ENCODE results near the gene CREB3L4. TPM values are rescaled to one million over a fixed set of nuclear protein-coding genes. Genes with fewer than 3 reads are reported as not detected.

CREB3L4 gene
- total RNA-seq, 2 experiments from 2014 or later, result 2.9 to 3.9 TPM

- Histone ChIP-seq H3K27ac (ENCODE audit: low read depth in 1 of 2, low read length in 2 of 2) (peak within 1 kb of the TSS; percentile 85 to 93), H3K4me1 (ENCODE audit: insufficient read depth, low read length) (peaks cover 64% of the 10 kb centered on the region), H3K9me3 (ENCODE audit: control insufficient read depth in 1 of 2, insufficient read depth in 1 of 2, low read length in 2 of 2) (no peaks in the 10 kb centered on the region), H3K36me3 (ENCODE audit: insufficient read depth, low read length) (no peaks in the 10 kb centered on the region), H3K27me3 (ENCODE audit: control insufficient read depth in 1 of 2, insufficient read depth in 2 of 2, low read length in 2 of 2) (no peaks in the 10 kb centered on the region), H3K4me3 (ENCODE audit: low read length) (peak within 1 kb of the TSS; percentile 89)
- Mint-ChIP-seq H3K27ac (peak within 1 kb of the TSS; percentile 92), H3K36me3 (ENCODE audit: low read depth) (peaks cover 31% of the 10 kb centered on the region), H3K4me3 (peak within 1 kb of the TSS; percentile 94), H3K4me1 (ENCODE audit: low read depth) (peaks cover 67% of the 10 kb centered on the region), H3K9me3 (no peaks in the 10 kb centered on the region), H3K27me3 (no peaks in the 10 kb centered on the region)
- intact Hi-C loops (cut with DNase I, micrococcal nuclease), result loop anchor here in 1 of 2 experiments (1.0 kb wide), 1 partner anchor 27 kb away; the partner anchor contains the start of gene RPS27
- TF ChIP-seq CTCF (IDR thresholded peaks at IDR 0.05), result no peak
- DNase-seq (peak; percentile 83 to 98 (median 93)), ATAC-seq (ENCODE audit: poor library complexity) (peak; percentile 47)
- POLR2A ChIA-PET, result interaction anchor here (0.9 to 3.7 kb wide), 11 partner anchors 8 to 418 kb away, joined by 3 to 52 read pairs (median 7); partner anchors contain the start of genes CHTOP, DENND4B, GATAD2B and JTB
- CTCF ChIA-PET, result interaction anchor here (0.6 to 2.6 kb wide), 4 partner anchors 14 to 256 kb away, joined by 3 to 10 read pairs (median 6); partner anchors contain the start of genes DENND4B and JTB
Measured at GRCh38 chr1:153963030-153963849, 4.5 kb upstream of the CREB3L4 start, which contains the start of gene SLC39A1. TSS of gene SLC39A1 (minus strand) at chr1:153963537. CDS start at chr1:153962715, 822 bp downstream.

- Mint-ChIP-seq H3K9me3 (no peaks in the 10 kb centered on the region), H3K4me1 (ENCODE audit: low read depth) (peaks cover 61% of the 10 kb centered on the region), H3K4me3 (peak overlapping the region; percentile 94), H3K27me3 (no peaks in the 10 kb centered on the region), H3K27ac (peak overlapping the region; percentile 92), H3K36me3 (ENCODE audit: low read depth) (peaks cover 25% of the 10 kb centered on the region)
- H3K27ac ChIP-seq (ENCODE audit: low read depth in 1 of 2, low read length in 2 of 2), result peak overlapping the region; percentile 85 to 93
- peaks cover 63% of the 10 kb centered on the region for H3K4me1 ChIP-seq (ENCODE audit: insufficient read depth, low read length)
- intact Hi-C loops (cut with DNase I, micrococcal nuclease), result loop anchor here in 1 of 2 experiments (1.0 kb wide), 1 partner anchor 26 kb away; the partner anchor contains the start of gene RPS27
- no peaks in the 10 kb centered on the region for H3K27me3 ChIP-seq (ENCODE audit: control insufficient read depth in 1 of 2, insufficient read depth in 2 of 2, low read length in 2 of 2)
- no peak for TF ChIP-seq CTCF (IDR thresholded peaks at IDR 0.05)
- ChIA-PET CTCF (interaction anchor here (0.6 to 1.0 kb wide), 2 partner anchors 23 to 255 kb away, joined by 3 read pairs; no protein-coding TSS in a partner anchor), POLR2A (interaction anchor here (1.1 to 3.7 kb wide), 10 partner anchors 13 to 419 kb away, joined by 3 to 52 read pairs (median 7); partner anchors contain the start of genes CHTOP, DENND4B, GATAD2B and JTB)
- H3K36me3 ChIP-seq (ENCODE audit: insufficient read depth, low read length), result no peaks in the 10 kb centered on the region
- no peaks in the 10 kb centered on the region for H3K9me3 ChIP-seq (ENCODE audit: control insufficient read depth in 1 of 2, insufficient read depth in 1 of 2, low read length in 2 of 2)
- no peak for ATAC-seq (ENCODE audit: poor library complexity)
- H3K4me3 ChIP-seq (ENCODE audit: low read length), result peak overlapping the region; percentile 89
- DNase-seq, result no peak
Measured at GRCh38 chr1:153963850-153964331, 3.8 kb upstream of the CREB3L4 start.

GRCh38 chr1:153968000-153968363 lies 280 bp downstream of the CREB3L4 start:
- ChIA-PET CTCF (interaction anchor here (0.9 to 3.5 kb wide), 8 partner anchors 9 to 184 kb away, joined by 3 to 30 read pairs (median 10); partner anchors contain the start of genes CRTC2, DENND4B, JTB and RAB13), POLR2A (interaction anchor here (0.7 to 4.7 kb wide), 22 partner anchors 10 to 1404 kb away, joined by 3 to 149 read pairs (median 4); partner anchors contain the start of genes CRTC2, DENND4B, GATAD2B and INTS3)
- Histone ChIP-seq H3K27me3 (ENCODE audit: control insufficient read depth in 1 of 2, insufficient read depth in 2 of 2, low read length in 2 of 2) (no peaks in the 10 kb centered on the region), H3K4me3 (ENCODE audit: low read length) (peak overlapping the region; percentile 75), H3K9me3 (ENCODE audit: control insufficient read depth in 1 of 2, insufficient read depth in 1 of 2, low read length in 2 of 2) (no peaks in the 10 kb centered on the region), H3K4me1 (ENCODE audit: insufficient read depth, low read length) (peaks cover 53% of the 10 kb centered on the region), H3K36me3 (ENCODE audit: insufficient read depth, low read length) (peaks cover 5% of the 10 kb centered on the region), H3K27ac (ENCODE audit: low read depth in 1 of 2, low read length in 2 of 2) (peak overlapping the region; percentile 58 to 82)
- DNase-seq (no peak), ATAC-seq (ENCODE audit: poor library complexity) (no peak)
- no peaks in the 10 kb centered on the region for H3K9me3 Mint-ChIP-seq
- H3K4me1 Mint-ChIP-seq (ENCODE audit: low read depth), result peaks cover 55% of the 10 kb centered on the region
- intact Hi-C loops (cut with DNase I, micrococcal nuclease), result loop anchor here (1.0 kb wide), 2 partner anchors 9 to 10 kb away; partner anchors contain the start of genes CRTC2 (in 1 of the 2) and JTB (in 1 of the 2)
- peaks cover 18% of the 10 kb centered on the region for H3K36me3 Mint-ChIP-seq (ENCODE audit: low read depth)
- TF ChIP-seq CTCF (IDR thresholded peaks at IDR 0.05), result peak; percentile 5
- no peaks in the 10 kb centered on the region for H3K27me3 Mint-ChIP-seq
- H3K27ac Mint-ChIP-seq, result peak overlapping the region; percentile 94
- peak overlapping the region; percentile 96 for H3K4me3 Mint-ChIP-seq

Measured in CD4-positive, alpha-beta T cell (primary cell).